ENCODE measurements around the gene C1orf35.
"Not testable (repeated sequence)": the region's sequence is repeated elsewhere in the genome, so short reads cannot be mapped to it uniquely, and the experiment has no call there.

C1orf35 gene

DNA sequence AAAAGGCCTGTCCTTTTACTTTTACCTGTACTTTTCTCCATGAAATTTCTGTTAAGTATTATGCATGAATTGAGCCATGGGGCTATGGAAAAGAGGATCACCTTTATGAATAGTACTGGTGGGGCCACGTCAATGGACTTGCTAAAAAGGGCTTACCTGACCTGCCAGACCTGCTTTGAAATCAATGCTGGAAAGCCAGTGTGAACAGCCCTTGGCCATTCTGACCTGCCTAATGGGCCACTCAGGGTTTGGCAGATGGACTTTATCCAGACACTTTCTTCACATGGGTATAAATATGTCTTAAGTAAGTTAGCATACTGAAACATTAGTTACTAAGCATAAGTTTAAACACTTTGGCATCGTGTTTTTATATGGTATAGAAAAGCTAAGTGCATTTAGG lies 28.6 kb upstream of the C1orf35 start:
- no peak for TF ChIP-seq ZNF274 (IDR thresholded peaks at IDR 0.05; ENCODE audit: low read depth, low read length)
- no peak overlapping the region for H3K4me3 ChIP-seq (ENCODE audit: low read length)

DNA sequence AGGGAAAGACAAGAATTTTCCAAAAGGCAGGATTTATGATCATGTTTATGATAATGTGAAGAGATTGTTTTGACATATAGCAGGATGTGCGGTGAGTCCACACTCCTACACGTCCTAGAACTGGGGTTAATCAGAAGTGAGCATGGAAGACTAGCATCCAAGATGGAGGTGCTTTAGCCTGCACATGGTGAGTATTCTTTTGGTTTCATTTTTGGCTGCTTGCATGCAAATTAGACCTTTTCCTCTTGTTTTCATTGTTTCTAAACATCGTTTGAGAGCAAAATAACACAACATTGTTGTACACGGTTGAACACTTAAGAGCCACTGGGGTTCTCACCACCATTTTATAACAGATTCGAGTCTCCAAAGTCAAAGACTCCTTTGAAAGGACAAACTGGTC lies 22.1 kb upstream of the C1orf35 start:
- no peak for TF ChIP-seq ZNF274 (IDR thresholded peaks at IDR 0.05; ENCODE audit: low read depth, low read length)
- H3K4me3 ChIP-seq (ENCODE audit: low read length): no peak overlapping the region

DNA sequence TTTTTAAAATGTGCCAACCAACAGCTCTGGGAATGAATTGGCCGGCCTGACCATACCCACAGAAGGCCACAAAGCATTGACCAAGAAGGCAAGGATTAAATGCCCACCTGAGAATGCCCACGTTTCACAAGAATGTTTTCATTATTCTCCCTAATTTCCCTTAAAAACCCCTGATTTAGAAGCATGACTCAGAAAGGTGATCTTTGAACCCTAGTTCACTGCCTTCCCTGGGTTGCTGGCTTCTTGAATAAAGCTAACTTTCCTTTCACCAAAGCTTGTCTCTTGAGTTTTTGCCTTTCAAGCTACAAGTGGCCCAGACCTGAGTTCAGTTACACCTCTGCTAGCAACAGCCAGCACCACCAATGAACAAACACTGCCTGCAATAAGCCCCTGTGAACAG lies 20.4 kb upstream of the C1orf35 start:
- H3K4me3 ChIP-seq (ENCODE audit: low read length): no peak overlapping the region
- no peak for TF ChIP-seq ZNF274 (IDR thresholded peaks at IDR 0.05; ENCODE audit: low read depth, low read length)

DNA sequence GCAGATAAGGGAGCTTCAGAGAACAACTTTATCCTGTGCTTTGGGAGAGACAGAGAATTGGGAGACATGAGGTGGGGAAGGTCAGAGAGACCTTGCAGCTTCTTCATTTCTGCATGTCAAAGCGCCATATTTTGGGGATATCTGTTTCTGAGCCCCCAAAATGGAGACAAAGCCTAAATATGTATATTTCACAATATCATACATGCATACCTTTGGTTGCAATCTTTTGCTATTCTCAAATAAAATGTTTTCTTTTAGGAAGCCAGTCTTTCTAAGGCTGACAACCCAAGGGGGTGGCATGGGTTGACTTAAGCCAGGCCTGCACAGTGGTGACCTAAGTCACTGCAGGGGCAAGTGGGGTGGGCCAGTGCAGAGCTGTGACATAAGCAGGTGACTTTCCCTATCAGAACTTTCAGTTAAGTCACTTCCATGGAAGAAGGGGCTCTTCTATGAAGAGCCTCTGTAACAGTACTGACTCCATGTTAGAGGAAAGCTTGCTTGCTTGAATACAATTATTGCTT lies 19.9 kb upstream of the C1orf35 start:
- H3K4me3 ChIP-seq (ENCODE audit: low read length): no peak overlapping the region
- no peak for TF ChIP-seq ZNF274 (IDR thresholded peaks at IDR 0.05; ENCODE audit: low read depth, low read length)

- H3K4me3 ChIP-seq (ENCODE audit: low read length): no peak overlapping the region
- TF ChIP-seq ZNF274 (IDR thresholded peaks at IDR 0.05; ENCODE audit: low read depth, low read length): no peak
These were observed 17.8 kb upstream of the C1orf35 start for GRCh38 chr1:228120857-228121489.

- no peak overlapping the region for H3K4me3 ChIP-seq (ENCODE audit: low read length)
- TF ChIP-seq ZNF274 (IDR thresholded peaks at IDR 0.05; ENCODE audit: low read depth, low read length): no peak
These were observed 17.2 kb upstream of the C1orf35 start for GRCh38 chr1:228120351-228120750.

DNA sequence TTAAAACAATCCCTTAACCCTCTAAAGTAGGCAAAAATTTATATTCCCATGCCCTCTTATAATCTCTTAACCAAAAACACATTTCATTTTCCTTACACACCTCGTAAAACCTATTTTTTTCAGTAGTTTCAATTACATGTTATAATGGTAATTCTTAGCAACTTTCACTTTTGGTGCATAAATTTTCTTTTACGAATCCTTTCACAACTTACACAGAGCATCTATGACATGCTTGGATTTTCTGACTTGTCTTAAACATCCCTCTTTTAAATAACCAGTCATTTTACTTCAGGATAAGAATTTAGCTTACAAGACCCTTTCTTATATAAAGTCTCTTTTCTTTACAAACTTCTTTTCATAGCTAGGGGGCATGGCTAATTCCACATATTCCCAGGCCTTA lies 14.9 kb upstream of the C1orf35 start:
- H3K4me3 ChIP-seq (ENCODE audit: low read length): no peak overlapping the region
- TF ChIP-seq ZNF274 (IDR thresholded peaks at IDR 0.05; ENCODE audit: low read depth, low read length): no peak

- TF ChIP-seq ZNF274 (IDR thresholded peaks at IDR 0.05; ENCODE audit: low read depth, low read length): no peak
- H3K4me3 ChIP-seq (ENCODE audit: low read length): no peak overlapping the region
These were observed 14.2 kb upstream of the C1orf35 start for GRCh38 chr1:228117335-228117734.

- no peak for TF ChIP-seq ZNF274 (IDR thresholded peaks at IDR 0.05; ENCODE audit: low read depth, low read length)
- H3K4me3 ChIP-seq (ENCODE audit: low read length): no peak overlapping the region
These were observed 11.7 kb upstream of the C1orf35 start for GRCh38 chr1:228114827-228115226.

DNA sequence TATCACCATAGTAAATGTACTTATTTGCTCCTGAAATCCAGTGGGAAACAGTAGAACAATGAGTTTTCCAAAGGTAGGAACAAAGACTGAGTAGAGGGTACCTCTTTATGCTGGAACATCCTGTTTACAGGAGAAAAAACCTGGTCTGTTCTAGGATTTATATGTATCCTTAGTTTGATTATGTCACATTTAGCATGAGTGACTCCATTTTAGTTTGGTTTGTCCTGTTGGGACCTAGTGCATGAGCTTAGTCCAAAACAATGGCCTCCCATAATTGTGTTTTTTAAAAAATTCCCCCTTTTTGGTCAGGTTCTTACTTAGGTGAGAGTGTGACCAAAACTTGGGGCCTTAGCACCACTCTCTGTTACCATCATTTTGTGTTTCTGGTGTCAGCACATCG lies 9.5 kb upstream of the C1orf35 start:
- H3K4me3 ChIP-seq (ENCODE audit: low read length): no peak overlapping the region
- no peak for TF ChIP-seq ZNF274 (IDR thresholded peaks at IDR 0.05; ENCODE audit: low read depth, low read length)

DNA sequence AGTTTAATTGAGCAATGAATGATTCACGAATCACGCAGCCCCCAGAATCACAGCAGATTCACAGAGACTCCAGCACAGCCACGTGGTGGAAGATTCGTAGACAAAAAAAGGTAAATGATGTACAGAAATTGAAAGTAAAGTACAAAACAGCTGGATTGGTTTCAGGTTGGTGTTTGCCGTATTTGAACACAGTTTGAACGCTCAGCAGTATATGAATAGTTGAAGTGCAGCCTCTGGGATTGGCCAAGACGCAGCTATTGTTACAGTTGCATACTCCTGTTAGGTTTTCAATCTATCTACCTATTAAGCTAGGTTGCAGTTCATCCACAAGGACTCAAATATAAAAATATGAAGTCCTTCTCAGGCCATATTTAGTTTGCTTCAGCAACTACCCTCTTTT lies 9.0 kb upstream of the C1orf35 start:
- no peak overlapping the region for H3K4me3 ChIP-seq (ENCODE audit: low read length)
- no peak for TF ChIP-seq ZNF274 (IDR thresholded peaks at IDR 0.05; ENCODE audit: low read depth, low read length)

- H3K4me3 ChIP-seq (ENCODE audit: low read length): not testable (repeated sequence)
These were observed 8.2 kb upstream of the C1orf35 start for GRCh38 chr1:228111315-228111714.

GRCh38 chr1:228110556-228110955 lies 7.4 kb upstream of the C1orf35 start:
- H3K4me3 ChIP-seq (ENCODE audit: low read length): no peak overlapping the region
- TF ChIP-seq ZNF274 (IDR thresholded peaks at IDR 0.05; ENCODE audit: low read depth, low read length): no peak

DNA sequence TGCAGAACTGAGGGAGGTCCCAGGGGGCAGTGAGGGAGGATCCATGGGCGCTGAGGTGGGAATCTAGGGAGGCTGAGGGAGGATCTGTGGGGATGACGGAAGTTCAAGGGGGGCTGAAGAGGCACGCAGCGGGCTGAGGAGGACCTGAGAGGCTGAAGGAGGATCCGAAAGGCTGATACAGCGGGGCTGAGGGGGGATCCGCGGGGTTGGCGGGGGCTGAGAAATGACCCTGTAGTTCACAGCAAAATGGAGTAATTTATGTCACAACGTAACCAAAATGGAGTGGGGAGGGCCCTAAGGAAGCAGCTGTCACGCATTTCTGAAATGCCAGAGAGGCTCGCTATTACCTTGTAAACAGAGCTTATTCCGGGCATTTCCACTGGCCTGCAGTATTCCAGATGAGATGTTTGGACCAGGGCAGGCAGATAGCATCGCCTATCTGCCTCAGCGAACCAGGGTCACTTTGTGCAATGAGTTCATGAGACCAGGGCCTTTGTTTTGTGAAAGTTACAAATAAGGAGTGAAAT lies 6.9 kb upstream of the C1orf35 start:
- peak overlapping the region; percentile 89 for H3K4me3 ChIP-seq (ENCODE audit: low read length)
- no peak for TF ChIP-seq ZNF274 (IDR thresholded peaks at IDR 0.05; ENCODE audit: low read depth, low read length)

DNA sequence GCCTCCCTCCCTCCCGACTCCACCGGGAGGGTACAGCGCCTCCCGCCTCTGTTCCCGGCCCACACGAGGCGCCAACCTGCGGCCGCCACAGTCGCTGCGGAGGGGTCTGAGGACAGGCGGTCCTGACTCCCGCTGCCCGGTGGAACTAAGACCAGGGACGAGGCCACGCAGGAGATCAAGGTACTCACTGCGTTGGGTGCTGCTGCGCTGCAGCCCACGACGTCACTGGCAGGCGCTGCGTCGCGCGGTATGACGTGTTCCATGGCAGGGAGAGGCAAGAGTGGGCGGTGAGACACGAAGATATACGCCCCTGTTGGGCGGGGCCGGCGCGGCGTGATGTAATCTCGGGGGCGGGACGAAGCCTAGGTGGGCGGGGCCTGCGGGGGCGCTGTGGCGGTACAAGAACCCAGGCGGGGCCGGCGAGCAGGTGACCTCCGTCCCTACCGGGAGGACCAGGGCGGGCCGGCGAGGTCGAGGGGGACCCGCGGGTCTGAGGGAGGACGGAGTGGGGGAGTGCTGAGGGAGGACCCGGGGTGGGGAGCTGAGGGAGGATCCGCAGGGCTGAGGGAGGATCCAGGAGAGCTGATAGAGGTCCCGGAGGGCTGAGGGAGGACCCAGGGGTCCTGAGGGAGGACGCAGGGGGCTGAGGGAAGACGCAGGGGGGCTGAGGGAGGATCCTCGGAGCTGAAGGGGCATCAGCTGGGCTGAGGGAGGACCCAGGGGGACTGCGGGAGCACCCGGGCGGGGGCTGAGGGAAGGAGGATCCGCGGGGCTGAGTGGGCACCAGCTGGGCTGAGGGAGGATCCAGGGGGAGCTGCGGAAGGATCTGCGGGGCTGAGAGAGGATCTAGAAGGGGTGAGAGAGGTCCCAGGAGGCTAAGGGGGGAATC lies 6.2 kb upstream of the C1orf35 start, which contains the start of gene MRPL55:
Gene MRPL55, minus strand, starts transcription at position 227 of the 889 bp plus-strand sequence. CDS start 1,039 bp downstream, outside the sequence.
- no peak for TF ChIP-seq ZNF274 (IDR thresholded peaks at IDR 0.05; ENCODE audit: low read depth, low read length)
- peak within 1 kb of the TSS; percentile 89 for H3K4me3 ChIP-seq (ENCODE audit: low read length)
